ENCODE data around the gene COQ10B. TPM values are rescaled to one million over a fixed set of nuclear protein-coding genes. Genes with fewer than 3 reads are reported as not detected.

COQ10B gene
- total RNA-seq, 1 donor: 69.5 TPM

- no peak for DNase-seq (ENCODE audit: low read depth)
- TF ChIP-seq, protein P1, sequence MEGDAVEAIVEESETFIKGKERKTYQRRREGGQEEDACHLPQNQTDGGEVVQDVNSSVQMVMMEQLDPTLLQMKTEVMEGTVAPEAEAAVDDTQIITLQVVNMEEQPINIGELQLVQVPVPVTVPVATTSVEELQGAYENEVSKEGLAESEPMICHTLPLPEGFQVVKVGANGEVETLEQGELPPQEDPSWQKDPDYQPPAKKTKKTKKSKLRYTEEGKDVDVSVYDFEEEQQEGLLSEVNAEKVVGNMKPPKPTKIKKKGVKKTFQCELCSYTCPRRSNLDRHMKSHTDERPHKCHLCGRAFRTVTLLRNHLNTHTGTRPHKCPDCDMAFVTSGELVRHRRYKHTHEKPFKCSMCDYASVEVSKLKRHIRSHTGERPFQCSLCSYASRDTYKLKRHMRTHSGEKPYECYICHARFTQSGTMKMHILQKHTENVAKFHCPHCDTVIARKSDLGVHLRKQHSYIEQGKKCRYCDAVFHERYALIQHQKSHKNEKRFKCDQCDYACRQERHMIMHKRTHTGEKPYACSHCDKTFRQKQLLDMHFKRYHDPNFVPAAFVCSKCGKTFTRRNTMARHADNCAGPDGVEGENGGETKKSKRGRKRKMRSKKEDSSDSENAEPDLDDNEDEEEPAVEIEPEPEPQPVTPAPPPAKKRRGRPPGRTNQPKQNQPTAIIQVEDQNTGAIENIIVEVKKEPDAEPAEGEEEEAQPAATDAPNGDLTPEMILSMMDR (IDR thresholded peaks at IDR 0.05; ENCODE audit: insufficient read depth, low read depth, low read length): no peak
- H3K4me3 ChIP-seq (ENCODE audit: low read depth, low read length): no peak overlapping the region
Observed at GRCh38 chr2:197506658-197507057, 53.3 kb downstream of the COQ10B start.

DNA sequence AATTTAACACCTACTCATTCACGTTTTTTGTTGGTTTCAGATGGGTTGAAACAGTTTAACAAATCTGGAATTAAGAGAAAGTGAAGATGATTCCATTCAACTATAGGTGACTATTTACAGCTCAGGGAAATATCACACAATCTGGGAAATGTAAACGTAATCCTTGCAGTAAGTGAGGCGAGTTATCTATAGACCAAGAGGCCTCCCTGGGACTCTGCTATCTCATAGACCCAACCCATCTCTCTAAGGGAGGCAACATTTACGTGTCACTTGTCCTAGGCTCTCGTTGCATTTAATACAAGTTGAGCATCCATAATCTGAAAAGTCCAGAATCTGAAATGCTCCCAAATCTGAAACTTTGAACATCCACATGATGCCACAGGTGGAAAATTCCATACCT, 60.6 kb downstream of the COQ10B start:
- TF ChIP-seq, protein P1 (IDR thresholded peaks at IDR 0.05; ENCODE audit: insufficient read depth, low read depth, low read length): no peak
- DNase-seq (ENCODE audit: low read depth): no peak
- H3K4me3 ChIP-seq (ENCODE audit: low read depth, low read length): no peak overlapping the region

GRCh38 chr2:197514754-197515153, 61.4 kb downstream of the COQ10B start:
- TF ChIP-seq, protein P1 (IDR thresholded peaks at IDR 0.05; ENCODE audit: insufficient read depth, low read depth, low read length): no peak
- H3K4me3 ChIP-seq (ENCODE audit: low read depth, low read length): peak overlapping the region; percentile 95
- no peak for DNase-seq (ENCODE audit: low read depth)

DNA sequence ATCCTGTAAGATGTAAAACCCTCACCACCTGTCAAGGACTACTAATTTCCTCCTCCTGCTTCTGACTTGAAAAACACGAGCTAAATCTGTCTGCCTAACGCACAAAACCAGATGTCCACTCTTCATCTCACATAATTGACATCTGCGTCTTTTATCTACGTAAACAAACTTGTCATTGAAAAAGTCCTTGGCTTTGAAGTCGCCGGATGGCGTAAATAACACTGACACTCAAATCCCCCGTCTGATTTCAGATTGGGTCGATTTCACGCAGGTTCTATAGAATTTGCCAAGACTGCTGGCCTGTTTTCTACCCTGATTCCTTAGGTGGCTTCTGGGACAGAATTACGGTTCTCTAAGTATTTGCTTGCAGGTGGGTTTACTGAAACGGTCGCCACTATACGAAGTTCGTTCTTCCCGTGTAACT, 62.0 kb downstream of the COQ10B start:
- TF ChIP-seq, protein P1 (IDR thresholded peaks at IDR 0.05; ENCODE audit: insufficient read depth, low read depth, low read length): no peak
- peak; percentile 47 for DNase-seq (ENCODE audit: low read depth)
- H3K4me3 ChIP-seq (ENCODE audit: low read depth, low read length): peak overlapping the region; percentile 95

- peak within 1 kb of the TSS; percentile 95 for H3K4me3 ChIP-seq (ENCODE audit: low read depth, low read length)
- DNase-seq (ENCODE audit: low read depth): peak; percentile 95
- TF ChIP-seq, protein P1 (IDR thresholded peaks at IDR 0.05; ENCODE audit: insufficient read depth, low read depth, low read length): no peak
Observed at GRCh38 chr2:197515739-197516392, 62.5 kb downstream of the COQ10B start, which contains the start of gene MOB4. TSS of gene MOB4 (plus strand) at chr2:197516066. CDS start at chr2:197516087, 21 bp downstream.

GRCh38 chr2:197516393-197516761, 63.0 kb downstream of the COQ10B start:
- H3K4me3 ChIP-seq (ENCODE audit: low read depth, low read length): peak overlapping the region; percentile 95
- TF ChIP-seq, protein P1 (IDR thresholded peaks at IDR 0.05; ENCODE audit: insufficient read depth, low read depth, low read length): no peak
- peak; percentile 44 for DNase-seq (ENCODE audit: low read depth)

- TF ChIP-seq, protein P1 (IDR thresholded peaks at IDR 0.05; ENCODE audit: insufficient read depth, low read depth, low read length): no peak
Observed at GRCh38 chr2:197517150-197517549, 63.8 kb downstream of the COQ10B start.

More at GRCh38 chr2:197517150-197517549, 63.8 kb downstream of the COQ10B start:
- peak overlapping the region; percentile 95 for H3K4me3 ChIP-seq (ENCODE audit: low read depth, low read length)
- DNase-seq (ENCODE audit: low read depth): no peak

Measured in fibroblast of villous mesenchyme (primary cell).